Activated CD8-positive, alpha-beta T cell treated with anti-CD3 and anti-CD28 coated beads, Interleukin-2, amount 10 ng/mL, durations not matched to agents 7 days and 5 days (primary cell): ENCODE measurements around the gene PNMA1. TPM values are rescaled to one million over a fixed set of nuclear protein-coding genes. Genes with fewer than 3 reads are reported as not detected.
A peak's percentile ranks its signal among the peaks of the same experiment; 100 is the strongest.

Source experiments
- ATAC-seq: fragments of 150-1000 bp; cut with Tn5 transposase; one replicate; pipeline ENCODE4 v1.10.0; 2021; ENCODE audit warnings: moderate library complexity
- CTCF ChIA-PET: fragments of 350-600 bp; sonication (Branson Sonifier 250); formaldehyde crosslinking; loops from one replicate; lab custom pipeline; 2021; ENCODE audit warnings: antibody characterized with exemption; lab: Charles Lee
- POLR2A ChIA-PET: fragments of 350-600 bp; sonication (Branson Sonifier 250); formaldehyde crosslinking; loops from one replicate; lab custom pipeline; 2021; ENCODE audit warnings: antibody characterized with exemption; lab: Charles Lee
- DNase-seq: peaks from one replicate; pipeline ENCODE4 v3.0.0-alpha.2; 2020
- H3K27ac Mint-ChIP-seq: one replicate; pipeline ENCODE4 v1.8.0; 2021; ENCODE audit warnings: mild to moderate bottlenecking, mixed read lengths
- H3K27me3 Mint-ChIP-seq: one replicate; pipeline ENCODE4 v1.8.0; 2021; ENCODE audit warnings: low read depth, mixed read lengths
- H3K36me3 Mint-ChIP-seq: one replicate; pipeline ENCODE4 v1.8.0; 2021; ENCODE audit warnings: low read depth, mixed read lengths
- H3K4me1 Mint-ChIP-seq: one replicate; pipeline ENCODE4 v1.8.0; 2021; ENCODE audit warnings: low read depth, mixed read lengths
- H3K4me3 Mint-ChIP-seq: one replicate; pipeline ENCODE4 v1.8.0; 2021; ENCODE audit warnings: mild to moderate bottlenecking, mixed read lengths
- H3K9me3 Mint-ChIP-seq: one replicate; pipeline ENCODE4 v1.8.0; 2022; ENCODE audit warnings: mixed read lengths; ENCODE audit not compliant: insufficient read depth
- total RNA-seq, 2 experiments: library from RNA; stranded (reverse); gene quantifications; one replicate each; pipeline ENCODE4 v1.2.3, GENCODE V29; 2021

Gene PNMA1
- total RNA-seq = 10 to 100 TPM; 24.4 to 25.6 TPM

DNA sequence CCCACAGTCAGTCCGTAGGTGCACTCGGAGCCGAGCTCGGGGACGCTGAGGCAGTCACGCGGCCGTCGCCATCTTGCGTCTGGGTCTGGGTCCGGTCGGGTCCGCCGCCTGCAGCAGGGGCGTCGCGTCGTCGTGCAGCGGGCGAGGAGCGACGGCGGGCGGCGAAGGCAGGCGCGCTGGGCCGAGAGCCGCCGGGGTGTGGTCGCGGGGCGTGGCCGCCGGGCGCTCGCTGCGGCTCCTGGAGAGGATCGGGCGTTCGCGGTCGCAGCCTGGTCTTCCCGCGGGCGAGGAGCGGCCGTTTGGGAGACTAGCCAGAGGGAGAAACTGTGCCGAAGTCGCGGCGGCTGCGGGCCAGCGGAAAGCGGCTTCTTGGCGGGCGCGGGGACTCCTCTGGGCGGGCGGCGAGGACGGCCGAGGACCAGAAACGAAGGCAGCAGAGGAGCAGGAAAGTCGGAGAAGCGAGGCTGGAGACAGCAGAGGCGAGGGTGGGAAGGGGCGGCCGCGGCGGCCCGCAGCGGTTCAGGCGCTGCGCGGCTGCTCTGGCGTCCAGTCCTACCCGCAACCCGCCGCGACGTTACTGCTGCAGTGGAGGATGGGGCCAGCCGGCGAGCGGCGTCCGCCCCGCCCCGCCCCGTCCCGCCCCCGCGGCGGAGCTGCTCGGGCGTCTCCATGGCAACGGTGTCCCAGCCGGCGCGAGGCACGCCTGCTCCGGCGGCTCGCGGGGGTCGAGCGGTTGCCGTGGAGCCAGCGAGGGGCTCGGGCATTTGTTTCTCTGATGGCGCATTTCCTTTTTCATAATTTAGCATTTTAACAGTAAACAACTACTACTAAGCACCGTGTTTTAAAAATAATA is at the start of gene PNMA1:
PNMA1 (minus strand) TSS at position 582 of the 853 bp plus-strand sequence. CDS start 745 bp downstream, outside the sequence.
- Mint-ChIP-seq H3K27me3 (no peaks in the 10 kb centered on the region), H3K36me3 (peaks cover 47% of the 10 kb centered on the region), H3K27ac (peak within 1 kb of the TSS; percentile 96), H3K9me3 (no peaks in the 10 kb centered on the region), H3K4me3 (peak within 1 kb of the TSS; percentile 93), H3K4me1 (peaks cover 23% of the 10 kb centered on the region)
- CTCF ChIA-PET = interaction anchor here (0.8 to 3.1 kb wide), 6 partner anchors 15 to 114 kb away, joined by 3 to 17 read pairs (median 4); no protein-coding TSS in a partner anchor
- peak; percentile 79 for ATAC-seq
- POLR2A ChIA-PET = interaction anchor here (0.6 to 1.9 kb wide), 6 partner anchors 15 to 304 kb away, joined by 3 to 11 read pairs (median 5); a partner anchor contains a TSS
- peak; percentile 90 for DNase-seq

- peak overlapping the region; percentile 75 for H3K27ac Mint-ChIP-seq
- DNase-seq (no peak), ATAC-seq (no peak)
- POLR2A ChIA-PET = interaction anchor here (2.8 kb wide), 1 partner anchor 9 kb away, joined by 6 read pairs; no protein-coding TSS in a partner anchor
- H3K9me3 Mint-ChIP-seq = no peaks in the 10 kb centered on the region
- H3K27me3 Mint-ChIP-seq = no peaks in the 10 kb centered on the region
- CTCF ChIA-PET = interaction anchor here (1.3 to 2.7 kb wide), 7 partner anchors 9 to 63 kb away, joined by 3 to 14 read pairs (median 5); no protein-coding TSS in a partner anchor
- H3K4me1 Mint-ChIP-seq = peaks cover 56% of the 10 kb centered on the region
- peaks cover 15% of the 10 kb centered on the region for H3K36me3 Mint-ChIP-seq
- no peak overlapping the region for H3K4me3 Mint-ChIP-seq
Measured at GRCh38 chr14:73763396-73763795, 49.2 kb upstream of the PNMA1 start.

DNA sequence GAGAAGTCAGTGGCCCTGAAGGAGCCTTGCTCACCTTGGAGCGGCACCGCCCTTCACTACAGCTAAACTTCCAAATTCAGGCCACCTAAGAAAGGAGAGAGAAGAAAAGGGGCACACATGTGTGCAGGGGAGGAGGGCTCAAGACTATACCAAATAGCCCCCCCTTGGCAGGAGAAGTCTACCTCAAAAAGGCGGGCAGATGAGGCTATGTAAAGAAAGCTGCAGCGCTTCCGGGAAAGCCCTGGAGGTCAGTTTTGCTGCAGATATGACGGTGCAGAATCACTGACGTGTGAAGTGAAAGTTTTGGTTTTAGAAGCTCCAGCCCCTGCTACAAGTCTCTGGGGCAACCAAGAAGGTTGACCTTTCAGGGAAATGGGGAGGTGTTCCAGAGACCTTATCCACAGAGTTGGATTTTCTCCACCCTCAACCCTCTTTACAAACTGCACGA is 48.2 kb upstream of the PNMA1 start:
- H3K4me3 Mint-ChIP-seq = peak overlapping the region; percentile 46
- CTCF ChIA-PET = interaction anchor here (0.8 to 2.7 kb wide), 11 partner anchors 8 to 64 kb away, joined by 3 to 14 read pairs (median 4); no protein-coding TSS in a partner anchor
- DNase-seq = peak; percentile 62
- H3K27me3 Mint-ChIP-seq = no peaks in the 10 kb centered on the region
- no peaks in the 10 kb centered on the region for H3K9me3 Mint-ChIP-seq
- peaks cover 24% of the 10 kb centered on the region for H3K36me3 Mint-ChIP-seq
- H3K27ac Mint-ChIP-seq = peak overlapping the region; percentile 87
- ATAC-seq = no peak
- peaks cover 65% of the 10 kb centered on the region for H3K4me1 Mint-ChIP-seq
- POLR2A ChIA-PET = interaction anchor here (0.6 to 6.6 kb wide), 8 partner anchors 8 to 124 kb away, joined by 3 to 177 read pairs (median 4); partner anchors contain the start of gene ZNF410

- H3K4me3 Mint-ChIP-seq = peak overlapping the region; percentile 46
- ATAC-seq = no peak
- CTCF ChIA-PET = interaction anchor here (0.9 to 2.7 kb wide), 9 partner anchors 8 to 32 kb away, joined by 3 to 14 read pairs (median 4); no protein-coding TSS in a partner anchor
- H3K27ac Mint-ChIP-seq = peak overlapping the region; percentile 87
- H3K4me1 Mint-ChIP-seq = peaks cover 70% of the 10 kb centered on the region
- POLR2A ChIA-PET = interaction anchor here (0.5 to 6.6 kb wide), 7 partner anchors 8 to 323 kb away, joined by 3 to 177 read pairs (median 5); partner anchors contain the start of gene ZNF410
- peaks cover 25% of the 10 kb centered on the region for H3K36me3 Mint-ChIP-seq
- H3K27me3 Mint-ChIP-seq = no peaks in the 10 kb centered on the region
- DNase-seq = no peak
- no peaks in the 10 kb centered on the region for H3K9me3 Mint-ChIP-seq
Measured at GRCh38 chr14:73761618-73762355, 47.6 kb upstream of the PNMA1 start.

GRCh38 chr14:73760598-73761586 is 46.7 kb upstream of the PNMA1 start:
- peaks cover 33% of the 10 kb centered on the region for H3K36me3 Mint-ChIP-seq
- CTCF ChIA-PET = interaction anchor here (0.8 to 12.8 kb wide), 13 partner anchors 9 to 68 kb away, joined by 3 to 186 read pairs (median 13); no protein-coding TSS in a partner anchor

GRCh38 chr14:73759714-73760597 is 45.8 kb upstream of the PNMA1 start:
- no peaks in the 10 kb centered on the region for H3K9me3 Mint-ChIP-seq
- no peaks in the 10 kb centered on the region for H3K27me3 Mint-ChIP-seq
- peak; percentile 86 for ATAC-seq
- H3K4me1 Mint-ChIP-seq = peaks cover 74% of the 10 kb centered on the region
- ChIA-PET POLR2A (interaction anchor here (0.5 to 6.6 kb wide), 19 partner anchors 9 to 325 kb away, joined by 3 to 177 read pairs (median 6); partner anchors contain the start of gene PNMA1), CTCF (interaction anchor here (0.7 to 12.8 kb wide), 14 partner anchors 8 to 69 kb away, joined by 3 to 186 read pairs (median 10); no protein-coding TSS in a partner anchor)
- H3K4me3 Mint-ChIP-seq = peak overlapping the region; percentile 91
- H3K36me3 Mint-ChIP-seq = peaks cover 33% of the 10 kb centered on the region
- peak overlapping the region; percentile 95 for H3K27ac Mint-ChIP-seq
- peak; percentile 96 for DNase-seq

More at GRCh38 chr14:73760598-73761586, 46.7 kb upstream of the PNMA1 start:
- no peaks in the 10 kb centered on the region for H3K27me3 Mint-ChIP-seq
- H3K4me3 Mint-ChIP-seq = peak overlapping the region; percentile 91
- POLR2A ChIA-PET = interaction anchor here (0.6 to 6.6 kb wide), 12 partner anchors 10 to 324 kb away, joined by 3 to 177 read pairs (median 6); partner anchors contain the start of gene ZNF410
- peak overlapping the region; percentile 95 for H3K27ac Mint-ChIP-seq
- H3K4me1 Mint-ChIP-seq = peaks cover 74% of the 10 kb centered on the region
- H3K9me3 Mint-ChIP-seq = no peaks in the 10 kb centered on the region
- DNase-seq (no peak), ATAC-seq (no peak)

- CTCF ChIA-PET = interaction anchor here (0.7 to 12.8 kb wide), 16 partner anchors 8 to 127 kb away, joined by 3 to 186 read pairs (median 10); partner anchors contain the start of gene ZNF410
- Mint-ChIP-seq H3K27me3 (no peaks in the 10 kb centered on the region), H3K27ac (peak overlapping the region; percentile 93), H3K9me3 (no peaks in the 10 kb centered on the region), H3K4me3 (peak overlapping the region; percentile 91), H3K4me1 (peaks cover 79% of the 10 kb centered on the region), H3K36me3 (peaks cover 33% of the 10 kb centered on the region)
- DNase-seq = peak; percentile 65
- ATAC-seq = no peak
- POLR2A ChIA-PET = interaction anchor here (0.7 to 6.6 kb wide), 16 partner anchors 8 to 326 kb away, joined by 3 to 177 read pairs (median 6); partner anchors contain the start of genes PNMA1 and PTGR2
Measured at GRCh38 chr14:73759183-73759713, 45.1 kb upstream of the PNMA1 start.

DNA sequence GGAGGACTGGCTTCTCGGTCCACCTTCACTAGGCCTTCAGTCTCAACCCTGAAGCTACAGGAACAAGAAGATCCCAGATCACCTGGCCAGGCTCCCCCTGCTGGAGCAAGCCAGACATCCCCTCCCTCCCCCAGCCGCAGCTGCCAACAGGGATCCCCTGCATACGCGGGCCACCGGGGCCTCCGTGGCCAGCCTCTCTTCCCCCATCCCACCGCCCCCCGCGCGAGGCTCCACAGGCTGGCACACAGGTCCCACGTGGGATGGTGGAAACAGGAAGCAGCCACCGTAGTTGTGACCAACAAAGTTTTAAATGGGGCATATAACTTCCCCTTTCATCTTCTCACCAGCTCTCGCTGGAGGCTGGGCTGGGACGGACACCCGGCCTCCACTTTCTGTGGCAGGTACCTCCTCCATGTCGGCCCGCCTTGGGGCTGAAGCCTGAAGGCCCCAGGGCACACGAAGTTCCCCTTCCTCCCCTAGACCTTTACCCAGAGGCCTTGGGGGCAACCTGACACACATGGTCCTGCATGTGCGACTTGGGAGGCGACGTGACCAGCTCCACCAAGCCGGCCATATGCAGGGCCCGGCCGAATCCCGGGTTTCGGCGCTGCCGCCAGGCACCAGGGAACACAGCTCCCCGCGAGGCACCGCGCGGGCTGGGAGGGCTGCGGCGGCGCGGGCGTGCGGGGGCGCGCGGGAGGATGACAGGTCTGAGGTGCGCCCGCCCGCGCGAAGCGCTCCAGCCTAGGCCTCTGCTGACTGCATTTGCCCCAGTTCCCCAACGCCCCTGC is 44.4 kb upstream of the PNMA1 start:
- peaks cover 81% of the 10 kb centered on the region for H3K4me1 Mint-ChIP-seq
- no peaks in the 10 kb centered on the region for H3K9me3 Mint-ChIP-seq
- peaks cover 33% of the 10 kb centered on the region for H3K36me3 Mint-ChIP-seq
- H3K27ac Mint-ChIP-seq = peak overlapping the region; percentile 93
- ChIA-PET CTCF (interaction anchor here (0.8 to 12.8 kb wide), 16 partner anchors 9 to 128 kb away, joined by 3 to 186 read pairs (median 10); partner anchors contain the start of gene ZNF410), POLR2A (interaction anchor here (0.9 to 6.6 kb wide), 16 partner anchors 9 to 93 kb away, joined by 3 to 177 read pairs (median 6); partner anchors contain the start of genes PNMA1 and PTGR2)
- peak; percentile 14 for ATAC-seq
- DNase-seq = peak; percentile 80
- H3K27me3 Mint-ChIP-seq = no peaks in the 10 kb centered on the region
- peak overlapping the region; percentile 91 for H3K4me3 Mint-ChIP-seq
